WI38 (cell line): ENCODE measurements around the gene LINC00305.

ENCODE experiments used
- H3K4me3 ChIP-seq: 2 replicates; pipeline ENCODE4 v1.5.1; 2011; ENCODE audit warnings: low read depth, mild to moderate bottlenecking, control low read depth, low read length
- TF ChIP-seq, protein P1 (sequence below): IDR thresholded peaks from 2 replicates; pipeline ENCODE4 v1.5.1; 2012; ENCODE audit warnings: low read depth, mild to moderate bottlenecking, control low read depth, low read length

LINC00305 gene

GRCh38 chr18:64118406-64118805 lies 30.5 kb downstream of the LINC00305 start:
- TF ChIP-seq, protein P1, sequence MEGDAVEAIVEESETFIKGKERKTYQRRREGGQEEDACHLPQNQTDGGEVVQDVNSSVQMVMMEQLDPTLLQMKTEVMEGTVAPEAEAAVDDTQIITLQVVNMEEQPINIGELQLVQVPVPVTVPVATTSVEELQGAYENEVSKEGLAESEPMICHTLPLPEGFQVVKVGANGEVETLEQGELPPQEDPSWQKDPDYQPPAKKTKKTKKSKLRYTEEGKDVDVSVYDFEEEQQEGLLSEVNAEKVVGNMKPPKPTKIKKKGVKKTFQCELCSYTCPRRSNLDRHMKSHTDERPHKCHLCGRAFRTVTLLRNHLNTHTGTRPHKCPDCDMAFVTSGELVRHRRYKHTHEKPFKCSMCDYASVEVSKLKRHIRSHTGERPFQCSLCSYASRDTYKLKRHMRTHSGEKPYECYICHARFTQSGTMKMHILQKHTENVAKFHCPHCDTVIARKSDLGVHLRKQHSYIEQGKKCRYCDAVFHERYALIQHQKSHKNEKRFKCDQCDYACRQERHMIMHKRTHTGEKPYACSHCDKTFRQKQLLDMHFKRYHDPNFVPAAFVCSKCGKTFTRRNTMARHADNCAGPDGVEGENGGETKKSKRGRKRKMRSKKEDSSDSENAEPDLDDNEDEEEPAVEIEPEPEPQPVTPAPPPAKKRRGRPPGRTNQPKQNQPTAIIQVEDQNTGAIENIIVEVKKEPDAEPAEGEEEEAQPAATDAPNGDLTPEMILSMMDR: no peak
- H3K4me3 ChIP-seq: no peak overlapping the region

- TF ChIP-seq, protein P1: no peak
- H3K4me3 ChIP-seq: no peak overlapping the region
Measured at GRCh38 chr18:64116571-64117175, 32.2 kb downstream of the LINC00305 start.

GRCh38 chr18:64115881-64116280 lies 33.0 kb downstream of the LINC00305 start:
- TF ChIP-seq, protein P1: no peak
- H3K4me3 ChIP-seq: no peak overlapping the region

DNA sequence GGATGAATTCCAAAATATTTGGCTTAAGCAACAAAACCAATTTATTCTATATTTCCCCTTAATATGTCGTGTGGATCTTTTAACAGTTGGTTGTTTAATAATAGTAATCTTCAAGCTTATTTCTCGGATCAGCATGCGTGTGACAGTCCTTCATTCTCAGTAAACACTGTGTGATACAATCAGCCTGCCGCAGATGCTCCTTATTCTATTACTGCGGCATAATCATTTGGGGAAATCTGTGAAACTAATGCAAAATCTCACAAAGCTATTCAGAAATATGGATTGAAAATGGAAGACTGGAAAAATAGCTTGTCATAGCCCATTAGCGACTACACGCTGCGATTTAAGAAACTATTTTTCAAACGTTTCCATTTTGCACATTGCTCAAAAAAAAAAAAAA lies 36.9 kb downstream of the LINC00305 start:
- TF ChIP-seq, protein P1: no peak

DNA sequence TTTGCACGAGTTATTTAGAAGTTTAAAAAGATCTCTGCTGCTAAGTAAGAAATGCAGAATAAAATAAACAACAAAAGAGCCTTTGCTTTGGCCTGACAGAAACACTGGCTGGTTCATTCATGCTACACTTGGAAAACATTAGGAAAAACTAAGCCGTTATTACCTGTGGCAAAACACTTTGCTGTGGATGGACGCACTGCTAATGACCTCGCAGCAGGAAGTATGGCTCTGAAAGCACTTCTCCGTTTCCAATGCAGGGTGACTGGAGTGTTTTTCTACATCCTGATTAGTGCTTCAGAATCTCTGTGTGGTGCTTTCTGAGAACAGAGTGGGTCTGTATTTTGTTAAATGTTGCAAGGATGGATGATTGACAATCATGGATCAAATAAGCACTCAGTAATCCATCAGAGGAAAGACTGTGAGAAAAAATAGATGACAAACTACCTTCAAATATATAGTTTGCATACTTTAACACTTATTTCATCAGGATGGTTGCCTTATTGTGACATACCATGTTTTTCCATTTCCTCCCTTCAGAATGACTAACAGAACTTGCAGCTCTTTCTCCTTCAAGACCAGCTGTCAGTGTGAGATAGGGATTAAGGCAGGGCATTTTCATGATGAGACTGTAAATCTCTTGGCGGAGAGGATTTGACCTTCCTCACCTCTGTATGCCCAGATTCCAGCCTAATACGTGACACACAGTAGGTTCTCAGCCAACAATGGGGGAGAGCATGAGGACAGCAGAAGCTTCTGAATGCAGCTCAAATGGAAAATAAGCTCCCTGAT lies 38.0 kb downstream of the LINC00305 start:
- H3K4me3 ChIP-seq: no peak overlapping the region
- TF ChIP-seq, protein P1: no peak

More for the DNA sequence above, 36.9 kb downstream of the LINC00305 start:
- H3K4me3 ChIP-seq: no peak overlapping the region

DNA sequence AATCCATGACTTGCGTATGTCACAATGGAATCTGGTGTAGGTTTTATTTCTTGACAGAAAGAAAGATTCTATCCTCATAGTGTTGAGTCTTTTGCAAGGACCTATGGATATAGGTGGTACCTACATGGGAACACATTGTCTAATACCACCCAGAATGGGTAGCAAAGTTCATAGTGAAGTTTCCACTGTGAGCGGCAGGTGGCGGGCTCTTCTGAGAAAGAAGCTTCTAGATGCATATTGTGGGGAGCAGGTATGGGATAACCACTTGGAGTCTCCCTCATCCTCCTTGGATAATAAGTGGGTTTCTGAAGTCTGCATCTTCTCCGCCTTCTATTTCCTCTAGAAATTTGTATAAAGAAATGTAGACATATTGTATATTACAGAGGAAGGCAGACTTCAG lies 44.9 kb downstream of the LINC00305 start:
- H3K4me3 ChIP-seq: no peak overlapping the region
- TF ChIP-seq, protein P1: no peak
